HG02642 (cell line): ENCODE measurements around the gene SRPK2.

Source experiments
- ATAC-seq: cut with Tn5 transposase; IDR thresholded peaks from one replicate; pipeline ENCODE4 v1.9.1; 2021; ENCODE audit warnings: mild to moderate bottlenecking; ENCODE audit not compliant: unreplicated experiment, poor library complexity

Gene SRPK2

DNA sequence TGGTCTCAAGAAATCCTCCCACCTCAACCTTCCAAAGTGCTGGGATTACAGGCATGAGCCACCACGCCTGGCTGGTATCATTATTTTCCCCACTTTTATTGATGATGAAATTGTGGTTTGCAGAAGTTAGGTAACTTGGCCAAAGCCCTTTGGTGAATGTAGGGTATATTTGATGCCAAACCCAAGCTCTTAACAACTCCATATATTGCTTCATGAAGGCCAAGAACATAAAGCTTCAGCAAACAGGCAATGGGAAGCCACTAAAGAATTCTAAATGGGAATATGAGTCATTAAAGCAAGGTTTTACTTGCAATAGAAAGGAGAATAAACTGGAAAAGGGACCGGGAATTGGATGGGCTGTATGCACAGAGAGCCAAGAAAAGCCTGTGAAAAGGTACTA lies 232.0 kb downstream of the SRPK2 start:
- no peak for ATAC-seq

DNA sequence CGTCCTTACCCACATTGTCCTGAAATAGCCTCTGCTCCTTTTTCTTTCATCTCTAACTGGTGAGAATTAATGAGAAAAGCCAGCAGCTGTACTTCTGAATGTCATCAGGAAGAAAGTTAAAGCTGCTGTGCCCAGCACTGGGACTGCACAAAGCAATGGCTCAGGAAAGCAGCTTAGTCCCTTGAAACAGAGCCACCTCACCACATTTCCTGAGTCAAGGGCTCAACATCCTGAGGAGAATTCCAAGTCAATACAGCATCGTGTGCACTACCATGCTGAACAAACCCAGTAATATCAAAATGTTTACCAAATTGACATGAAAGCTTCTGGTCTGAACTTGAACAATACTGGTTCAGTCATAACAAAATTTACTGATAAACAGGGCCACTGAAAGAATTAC lies 234.6 kb downstream of the SRPK2 start:
- ATAC-seq: no peak

DNA sequence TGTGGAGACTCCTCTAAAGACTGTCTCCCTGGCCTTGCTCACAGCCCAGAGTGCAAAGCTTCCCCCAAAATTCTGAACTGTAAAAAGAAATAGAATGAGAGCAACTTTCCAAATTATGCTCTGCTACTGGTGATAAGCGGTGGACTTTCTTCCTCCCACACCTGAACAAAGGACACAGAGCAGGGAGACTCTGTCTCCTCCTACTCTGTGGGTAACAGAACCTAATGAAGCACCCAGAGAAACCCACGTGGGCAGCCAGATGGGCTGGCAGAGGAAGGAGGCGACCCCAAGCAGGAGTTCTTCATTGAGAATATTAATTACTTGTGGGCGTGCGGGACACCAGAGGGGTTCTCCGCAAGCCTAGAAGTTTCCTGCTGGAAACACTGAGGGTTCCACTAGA lies 235.2 kb downstream of the SRPK2 start:
- no peak for ATAC-seq

DNA sequence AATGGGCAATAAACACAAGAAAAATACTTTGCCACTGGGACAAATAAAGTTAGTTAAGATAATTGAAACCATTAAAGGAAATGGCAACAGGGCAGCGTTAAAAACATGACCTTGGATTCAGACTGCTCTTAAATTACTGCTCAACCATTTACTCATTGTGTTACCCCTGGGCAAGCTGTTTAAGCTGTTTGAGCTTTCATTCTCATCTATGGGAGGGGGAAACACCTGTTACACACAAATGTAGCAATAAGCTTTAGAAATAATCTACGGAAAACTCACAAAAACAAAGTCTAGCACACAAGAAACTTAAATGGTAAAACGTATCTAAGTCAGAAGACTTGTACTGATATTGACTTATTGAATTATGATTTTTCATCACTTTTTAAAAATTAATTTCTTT lies 237.6 kb downstream of the SRPK2 start:
- no peak for ATAC-seq

DNA sequence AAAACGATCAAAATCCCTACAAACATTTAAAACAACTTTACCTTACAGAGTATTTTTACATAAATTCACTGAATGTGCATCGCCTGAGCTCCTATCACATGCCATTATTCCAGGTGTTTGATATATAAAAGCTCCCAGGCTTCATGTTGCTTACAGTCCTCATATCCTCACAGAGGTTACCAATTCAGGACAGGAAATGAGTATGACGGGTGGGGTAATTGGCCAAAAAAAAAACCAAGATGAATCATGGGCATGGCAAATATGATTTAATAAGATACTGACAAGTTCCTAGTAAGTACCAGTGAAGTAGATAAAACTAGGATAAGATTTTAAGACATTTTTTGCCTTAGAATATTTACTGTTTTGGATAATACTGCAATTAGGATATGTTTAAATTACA lies 238.9 kb downstream of the SRPK2 start:
- no peak for ATAC-seq

DNA sequence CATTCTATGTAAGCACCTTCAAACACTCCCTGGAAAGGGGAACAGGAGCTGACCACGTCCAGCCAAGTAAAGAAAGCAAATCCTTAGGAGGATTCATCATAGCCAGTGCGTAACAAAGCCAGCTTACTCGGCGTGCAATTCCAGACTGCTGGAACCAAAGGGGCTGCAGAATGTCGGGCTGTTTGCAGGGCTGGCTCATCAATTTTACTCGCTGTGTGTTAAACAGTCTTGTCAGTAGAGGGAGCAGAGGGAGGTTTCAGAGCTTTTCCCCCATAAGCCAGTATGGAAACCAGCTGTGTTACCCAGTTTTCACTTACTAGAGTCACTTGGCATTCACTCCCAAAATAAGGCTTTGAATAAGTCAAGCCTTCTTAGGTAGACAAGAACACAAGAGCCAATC lies 247.7 kb downstream of the SRPK2 start:
- no peak for ATAC-seq

DNA sequence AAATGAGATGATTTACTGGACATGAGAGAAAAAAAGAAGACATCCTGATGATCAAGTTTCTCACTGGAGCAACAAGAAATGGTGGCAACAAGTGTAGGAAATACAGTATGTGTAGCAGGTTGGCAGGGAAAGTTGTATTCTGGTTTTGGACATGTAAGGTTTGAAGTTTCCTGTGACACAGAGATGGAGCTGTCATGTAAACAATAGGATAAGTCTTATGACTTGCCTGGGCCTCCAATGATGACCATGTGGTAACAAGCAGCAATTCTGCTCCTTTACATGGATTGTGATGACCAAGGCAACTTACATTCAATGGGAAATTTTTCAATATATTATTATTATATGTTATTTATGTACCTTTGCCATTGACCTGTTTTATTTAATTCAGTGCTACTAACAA lies 249.3 kb downstream of the SRPK2 start:
- no peak for ATAC-seq

DNA sequence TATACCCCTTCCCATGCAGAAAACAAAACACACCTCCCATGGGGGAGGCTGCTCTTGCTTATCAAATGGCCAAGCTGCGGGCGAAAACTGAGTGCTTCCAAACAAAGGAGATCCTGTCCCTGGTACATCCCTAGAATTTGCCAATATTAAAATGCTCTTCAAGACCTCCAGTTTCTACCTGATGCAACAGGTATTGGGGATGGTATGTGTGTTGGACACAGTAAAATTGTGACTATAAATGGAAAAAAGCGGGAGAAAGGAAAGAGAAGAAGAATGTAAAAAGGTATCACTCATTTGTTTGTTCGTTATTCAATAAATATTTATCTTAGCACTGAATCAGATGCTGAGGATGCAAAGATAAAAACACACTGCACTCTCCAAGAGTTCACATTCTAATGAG lies 250.8 kb downstream of the SRPK2 start:
- no peak for ATAC-seq

DNA sequence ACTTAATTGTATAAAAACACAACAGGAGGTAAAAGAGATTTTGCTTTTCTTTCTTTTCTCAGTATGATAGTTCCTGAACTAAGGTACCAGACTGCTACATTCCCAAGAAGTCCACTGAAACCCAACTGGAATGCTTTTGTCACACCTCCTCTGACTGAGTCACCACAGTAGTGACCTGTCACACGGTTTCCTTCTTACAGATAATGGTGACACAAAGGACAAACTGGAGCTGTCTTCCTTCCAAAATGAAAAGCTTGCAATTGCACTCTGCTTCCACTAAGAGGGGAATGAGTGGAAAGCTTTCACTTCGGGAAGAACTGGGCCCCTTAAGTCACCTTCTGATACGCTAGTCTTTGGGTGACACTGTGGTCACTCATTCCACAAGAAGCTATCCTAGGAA lies 252.5 kb downstream of the SRPK2 start:
- no peak for ATAC-seq

DNA sequence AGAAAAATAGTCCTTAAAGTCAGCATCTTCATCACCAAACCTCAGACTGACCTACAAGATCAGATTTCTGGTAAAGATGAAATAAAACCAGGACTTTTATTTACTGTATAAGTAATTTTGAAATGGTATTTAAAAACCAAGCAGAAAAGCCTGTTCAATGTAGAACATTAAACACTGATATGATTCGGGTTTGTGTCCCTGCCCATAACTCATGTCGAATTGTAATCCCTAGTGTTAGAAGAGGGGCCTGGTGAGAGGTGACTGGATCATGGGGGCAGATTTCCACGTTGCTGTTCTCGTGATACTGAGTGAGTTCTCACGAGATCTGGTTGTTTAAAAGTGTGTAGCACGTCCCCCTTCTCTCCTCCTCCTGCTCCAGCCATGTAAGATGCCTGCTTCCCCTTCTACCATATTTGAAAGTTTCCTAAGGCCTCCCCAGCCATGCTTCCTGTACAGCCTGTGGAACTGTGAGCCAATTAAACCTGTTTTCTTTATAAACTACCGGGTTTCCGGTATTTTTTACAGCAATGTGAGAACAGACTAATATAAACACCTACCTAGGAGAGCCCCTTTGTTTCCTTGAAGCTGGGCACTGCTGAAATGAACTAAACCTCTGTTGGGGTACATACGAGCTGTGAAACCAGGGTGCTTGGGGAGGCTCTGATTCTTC lies 254.6 kb downstream of the SRPK2 start:
- ATAC-seq: no peak

DNA sequence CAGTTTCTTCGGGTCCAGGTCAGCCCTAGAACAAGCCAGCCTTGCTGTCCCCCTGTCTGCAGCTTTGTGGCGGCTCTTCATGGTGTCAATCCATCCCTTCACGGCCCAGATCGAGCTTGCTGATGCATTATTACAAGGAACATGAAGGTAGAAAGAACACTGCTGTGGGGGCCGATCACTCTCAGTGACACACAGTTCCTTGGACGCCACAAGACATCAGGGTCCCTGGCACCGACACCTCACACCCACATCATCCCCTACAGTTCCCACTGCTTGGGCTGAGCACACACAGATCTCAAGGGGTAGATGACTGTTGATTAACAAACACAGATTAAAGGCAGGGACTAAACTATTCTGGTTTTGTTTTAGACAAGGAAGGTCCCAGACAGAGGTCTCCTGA lies 255.4 kb downstream of the SRPK2 start:
- ATAC-seq: no peak

DNA sequence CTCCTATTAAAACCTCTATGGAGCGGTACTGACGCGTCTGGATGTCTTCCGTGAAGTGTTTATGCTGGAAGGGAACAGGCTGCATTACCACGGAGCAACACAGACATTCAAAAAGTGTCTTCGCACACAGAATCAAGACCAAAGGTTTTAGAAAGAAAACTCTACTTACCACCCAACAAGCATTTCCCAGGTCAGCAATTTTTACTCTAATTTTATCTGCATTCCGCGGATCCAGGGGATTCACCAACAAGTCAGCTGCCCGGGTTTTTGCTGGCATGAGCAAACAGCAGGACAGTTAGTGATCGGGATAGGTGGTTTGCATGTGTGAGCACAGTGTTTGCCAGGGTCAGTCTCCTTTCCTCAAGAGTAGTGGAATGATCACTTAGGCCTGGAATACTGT lies 255.9 kb downstream of the SRPK2 start:
- no peak for ATAC-seq

DNA sequence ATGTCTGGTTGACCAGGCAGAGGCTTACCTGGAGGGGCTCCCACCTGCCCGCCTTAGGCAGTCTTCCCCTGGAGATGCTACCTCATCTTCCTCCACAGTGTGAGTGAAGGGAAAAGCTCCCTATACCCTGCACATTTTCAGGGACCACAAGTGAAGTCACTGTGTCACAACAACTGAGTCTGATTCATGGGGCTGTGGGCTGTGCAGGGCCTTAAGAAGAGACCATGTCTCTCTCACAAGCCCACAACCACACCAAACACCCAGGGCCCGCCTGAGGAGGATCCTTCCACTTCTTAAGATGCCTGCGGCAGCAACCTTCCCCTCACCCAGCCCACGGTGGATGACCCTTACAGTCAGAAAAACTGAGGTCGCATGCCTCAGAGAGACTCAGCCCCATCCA lies 256.4 kb downstream of the SRPK2 start:
- no peak for ATAC-seq

DNA sequence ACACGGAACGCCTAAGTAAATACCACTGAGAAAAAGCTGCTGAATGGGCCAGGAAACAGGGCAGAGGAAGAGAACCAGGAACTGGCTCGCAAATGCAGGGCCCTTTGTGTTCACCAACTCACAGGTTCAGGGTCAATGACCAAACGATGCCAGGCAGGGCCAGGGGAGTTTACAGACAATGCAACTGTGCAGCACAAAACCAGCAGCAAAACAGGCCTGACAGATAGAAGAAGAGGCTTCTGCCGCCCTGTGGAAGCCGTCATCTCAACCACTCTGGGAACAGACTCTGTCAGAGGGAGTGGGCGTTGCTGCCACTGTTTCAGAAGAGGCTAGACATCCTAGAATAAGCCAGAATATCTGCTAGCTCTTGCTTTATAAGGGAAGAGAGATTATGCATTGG lies 256.8 kb downstream of the SRPK2 start:
- no peak for ATAC-seq

DNA sequence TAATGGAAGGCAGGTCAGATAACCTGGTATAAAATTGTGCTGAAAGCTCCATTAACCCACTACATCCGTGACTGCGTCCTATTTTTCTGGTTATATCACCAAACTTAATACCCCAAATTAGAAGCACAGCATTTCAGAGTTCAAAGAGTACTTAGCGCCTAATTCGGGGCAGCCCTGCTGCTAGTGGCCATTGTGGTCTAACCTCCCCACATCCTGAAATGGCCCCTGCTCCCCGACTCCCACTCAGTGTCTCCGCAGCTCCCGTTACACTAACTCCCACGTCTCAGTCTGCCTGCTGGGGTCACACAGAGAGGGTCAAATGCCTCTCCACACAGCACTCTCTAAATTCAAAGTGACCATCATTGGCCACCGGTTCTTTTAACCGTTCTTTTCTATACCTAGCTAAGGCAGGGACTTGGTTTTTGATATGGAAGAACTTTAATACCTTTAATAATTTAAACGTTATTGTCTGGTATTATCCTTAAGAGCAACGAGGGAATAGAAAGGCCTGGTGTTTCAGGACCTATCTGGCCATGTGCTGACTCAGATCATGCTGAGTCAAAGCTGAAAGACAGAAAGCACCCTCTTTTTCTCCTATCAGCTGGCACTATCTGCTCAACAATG lies 257.6 kb downstream of the SRPK2 start:
- peak; percentile 65 for ATAC-seq

DNA sequence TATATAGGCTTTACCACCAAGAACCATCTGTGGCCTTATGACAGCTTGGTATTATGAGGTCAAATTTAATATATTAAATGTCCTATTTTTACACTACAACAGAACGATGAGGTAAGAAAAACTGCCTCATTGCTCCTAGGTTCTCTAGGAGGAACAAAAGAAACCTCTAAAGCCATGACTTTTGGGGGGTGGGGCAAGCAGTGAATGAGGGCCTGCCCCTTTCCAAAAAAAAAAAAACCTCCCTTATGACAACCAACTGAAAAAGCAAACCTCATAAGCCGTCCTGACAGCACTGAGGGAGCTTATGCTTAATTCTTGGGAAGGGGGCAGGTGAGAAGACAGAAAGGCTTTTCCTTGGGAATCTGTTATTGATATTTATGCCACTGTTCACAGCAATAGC lies 258.1 kb downstream of the SRPK2 start:
- ATAC-seq: no peak

DNA sequence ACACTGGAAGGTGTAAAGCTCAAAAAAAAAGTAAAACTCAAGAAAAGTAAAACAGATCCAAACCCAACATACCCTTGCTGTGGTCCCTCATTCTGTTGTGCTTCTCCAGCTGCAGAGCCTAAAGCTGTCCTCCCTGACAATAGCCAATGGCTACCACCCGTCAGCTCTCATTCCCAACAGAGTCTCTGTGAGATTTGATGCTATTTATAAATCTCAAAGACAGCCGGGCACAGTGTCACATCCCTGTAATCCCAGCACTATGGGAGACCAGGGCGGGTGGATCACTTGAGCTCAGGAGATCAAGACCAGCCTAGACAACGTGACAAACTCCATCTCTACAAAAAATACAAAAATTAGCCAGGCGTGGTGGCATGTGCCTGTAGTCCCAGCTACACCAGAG lies 258.7 kb downstream of the SRPK2 start:
- no peak for ATAC-seq

DNA sequence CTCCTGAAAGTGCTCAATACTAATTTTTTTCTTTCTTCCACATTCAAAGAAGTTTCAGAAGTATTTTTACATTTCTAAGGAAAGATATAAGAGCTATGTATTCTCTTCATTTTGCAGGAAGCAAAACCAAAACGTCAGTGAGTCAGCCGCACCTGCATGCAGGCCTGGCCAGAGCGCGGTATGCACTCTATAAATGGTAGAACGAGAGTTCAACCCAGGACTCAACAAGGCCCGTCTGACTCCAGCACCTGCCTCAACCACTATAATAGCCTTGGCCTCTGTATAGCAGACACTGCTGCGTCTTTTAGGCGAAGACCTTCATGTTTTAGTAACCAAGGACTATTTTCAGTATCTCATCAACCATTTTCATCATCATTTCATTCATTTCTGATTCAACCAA lies 261.5 kb downstream of the SRPK2 start:
- no peak for ATAC-seq

DNA sequence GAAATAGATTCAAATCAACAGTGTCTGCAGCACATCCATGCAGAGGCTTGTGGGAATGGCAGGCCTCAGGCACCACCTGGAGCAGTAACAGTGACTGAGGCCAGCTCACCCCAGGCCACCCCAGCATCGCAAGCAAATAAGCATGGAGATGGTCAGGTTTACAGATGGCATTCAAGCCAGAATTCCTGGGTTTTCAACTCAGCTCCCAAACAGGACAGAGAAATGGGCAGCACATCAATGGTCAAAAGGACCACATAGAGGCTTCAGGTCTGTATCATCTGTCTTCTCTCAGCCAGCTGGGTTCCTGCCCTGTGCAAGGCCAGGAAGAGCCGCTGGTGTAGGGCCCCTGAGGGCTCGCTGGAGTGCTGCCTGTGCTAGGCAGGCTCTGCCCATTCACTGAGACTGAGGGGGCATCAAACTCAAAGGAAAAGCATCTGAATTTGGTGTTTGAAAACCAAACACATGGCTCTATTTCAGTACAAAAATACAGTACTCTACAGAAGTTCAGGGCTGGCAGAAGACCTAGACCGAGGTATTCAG lies 262.2 kb downstream of the SRPK2 start:
- ATAC-seq: no peak

DNA sequence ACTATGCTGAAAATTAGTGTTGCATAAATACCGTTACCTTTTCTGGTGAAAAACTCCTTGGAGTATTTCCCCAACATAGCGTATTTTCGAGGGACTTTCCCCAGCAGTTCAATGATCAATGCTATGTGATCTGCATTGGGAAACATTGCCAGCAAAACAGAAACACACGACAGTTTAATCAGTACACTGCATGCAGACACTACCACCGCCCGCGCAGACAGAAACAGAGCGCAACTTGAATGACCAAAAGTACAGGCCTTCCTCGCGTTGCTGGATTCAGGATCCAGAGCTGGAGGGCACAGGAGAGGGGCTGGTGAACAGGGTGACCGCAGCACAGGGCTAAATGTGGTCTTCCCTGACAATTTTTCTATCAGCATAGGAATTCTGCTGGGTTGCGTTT lies 263.0 kb downstream of the SRPK2 start:
- ATAC-seq: no peak

DNA sequence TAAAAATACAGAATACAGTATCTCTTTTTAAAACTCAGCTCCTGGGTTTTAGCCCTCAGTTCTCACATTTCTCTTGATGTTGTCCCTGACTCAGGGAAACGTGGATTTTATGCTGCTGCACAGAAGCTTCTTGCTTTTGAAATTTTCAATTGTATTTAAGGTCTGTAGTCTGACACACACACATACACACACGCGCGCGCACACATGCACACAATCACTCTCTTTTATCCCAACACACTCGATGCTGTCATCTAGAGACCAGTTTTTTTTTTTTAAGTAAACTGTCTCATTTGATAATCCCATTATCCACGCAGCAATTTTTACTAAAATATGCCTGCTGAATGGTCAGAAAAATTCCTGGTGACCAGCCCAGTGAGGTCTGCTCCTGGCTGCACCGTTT lies 266.1 kb downstream of the SRPK2 start:
- ATAC-seq: no peak
